Measurements from ENCODE around the gene TUBE1.
"Not testable (repeated sequence)": the region's sequence is repeated elsewhere in the genome, so short reads cannot be mapped to it uniquely, and the experiment has no call there.

TUBE1 gene

GRCh38 chr6:112113918-112114317 is 26.6 kb upstream of the TUBE1 start:
- Histone ChIP-seq H3K4me3 (no peak overlapping the region), H3K9ac (no peak overlapping the region), H3K36me3 (no peaks in the 10 kb centered on the region), H3K9me3 (replicated peaks in 1 of 11) (no peaks in the 10 kb centered on the region), H3K4me2 (no peak overlapping the region), H3K27ac (no peak overlapping the region), H4K20me1 (no peaks in the 10 kb centered on the region), H3K27me3 (peaks cover 0 to 11% (median 0%) of the 10 kb centered on the region in 11 experiments; a peak in 1 of 22 replicates), H3K4me1 (peaks cover 0 to 13% (median 3%) of the 10 kb centered on the region in 10 experiments; a peak in 10 of 20 replicates)
- no peak for TF ChIP-seq Cebpa-rat (IDR thresholded peaks at IDR 0.05)

DNA sequence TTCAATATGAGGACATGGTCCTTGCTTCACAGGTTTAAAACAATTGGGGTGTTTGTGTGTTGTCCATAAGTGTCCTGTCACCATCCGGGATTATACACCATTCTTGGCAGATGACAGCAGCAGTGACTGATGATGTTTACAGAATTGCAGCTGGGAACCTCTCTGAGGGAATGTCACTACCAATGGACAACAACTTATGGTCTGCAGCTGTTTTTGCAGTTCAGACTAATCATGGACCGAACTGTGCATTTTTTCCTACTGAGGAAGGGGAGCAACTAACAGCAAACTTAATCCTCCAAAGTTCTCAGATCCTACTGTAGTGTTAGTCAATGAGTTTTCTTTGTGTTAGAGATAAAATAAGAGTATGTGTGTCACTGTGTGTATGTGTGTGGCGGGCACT is 26.1 kb upstream of the TUBE1 start:
- H3K27ac ChIP-seq: no peak overlapping the region
- TF ChIP-seq Cebpa-rat (IDR thresholded peaks at IDR 0.05): no peak

DNA sequence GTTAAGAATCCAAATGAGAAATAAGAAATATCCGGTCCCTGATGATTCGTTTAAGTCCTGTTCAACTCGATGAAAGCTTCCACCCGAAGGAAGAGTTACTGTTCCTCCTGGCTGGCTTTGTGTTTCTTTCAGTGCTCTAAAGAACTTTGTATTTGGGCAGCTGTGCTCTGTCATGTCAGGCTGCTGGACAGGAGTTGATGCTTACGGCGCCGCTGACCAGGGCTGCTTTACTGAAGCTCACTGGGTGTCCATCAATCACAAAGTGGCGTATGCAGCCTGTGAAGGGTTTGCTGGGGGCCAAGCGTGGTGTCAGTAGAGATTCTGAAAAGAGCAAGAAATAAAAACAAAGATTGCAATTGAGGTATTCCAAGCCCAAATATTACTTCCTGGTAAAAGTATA is 22.0 kb upstream of the TUBE1 start:
- no peaks in the 10 kb centered on the region for H4K20me1 ChIP-seq
- H3K9ac ChIP-seq: no peak overlapping the region
- peaks cover 0 to 6% (median 0%) of the 10 kb centered on the region in 11 experiments; a peak in 1 of 22 replicates for H3K9me3 ChIP-seq (replicated peaks in 1 of 11)
- TF ChIP-seq Cebpa-rat (IDR thresholded peaks at IDR 0.05): no peak
- H3K27ac ChIP-seq: no peak overlapping the region
- no peaks in the 10 kb centered on the region for H3K4me1 ChIP-seq
- H3K4me2 ChIP-seq: no peak overlapping the region
- no peaks in the 10 kb centered on the region for H3K27me3 ChIP-seq
- no peaks in the 10 kb centered on the region for H3K36me3 ChIP-seq
- H3K4me3 ChIP-seq: no peak overlapping the region

More for the DNA sequence above, 26.1 kb upstream of the TUBE1 start:
- Histone ChIP-seq H3K4me1 (peaks cover 0 to 13% (median 3%) of the 10 kb centered on the region in 10 experiments; a peak in 10 of 20 replicates), H3K4me3 (no peak overlapping the region), H3K9me3 (replicated peaks in 1 of 11) (no peaks in the 10 kb centered on the region), H3K9ac (no peak overlapping the region), H3K4me2 (no peak overlapping the region), H3K36me3 (no peaks in the 10 kb centered on the region), H3K27me3 (peaks cover 0 to 11% (median 0%) of the 10 kb centered on the region in 11 experiments; a peak in 1 of 22 replicates), H4K20me1 (no peaks in the 10 kb centered on the region)

- no peak for TF ChIP-seq Cebpa-rat (IDR thresholded peaks at IDR 0.05)
- no peaks in the 10 kb centered on the region for H3K4me1 ChIP-seq
- H3K36me3 ChIP-seq: peaks cover 0 to 5% (median 0%) of the 10 kb centered on the region in 11 experiments; a peak in 1 of 22 replicates
- no peak overlapping the region for H3K4me2 ChIP-seq
- H3K4me3 ChIP-seq: no peak overlapping the region
- no peaks in the 10 kb centered on the region for H4K20me1 ChIP-seq
- peaks cover 0 to 6% (median 0%) of the 10 kb centered on the region in 11 experiments; a peak in 1 of 22 replicates for H3K9me3 ChIP-seq (replicated peaks in 1 of 11)
- H3K9ac ChIP-seq: no peak overlapping the region
- H3K27ac ChIP-seq: no peak overlapping the region
- H3K27me3 ChIP-seq: no peaks in the 10 kb centered on the region
Measured at GRCh38 chr6:112106562-112106961, 19.3 kb upstream of the TUBE1 start.

DNA sequence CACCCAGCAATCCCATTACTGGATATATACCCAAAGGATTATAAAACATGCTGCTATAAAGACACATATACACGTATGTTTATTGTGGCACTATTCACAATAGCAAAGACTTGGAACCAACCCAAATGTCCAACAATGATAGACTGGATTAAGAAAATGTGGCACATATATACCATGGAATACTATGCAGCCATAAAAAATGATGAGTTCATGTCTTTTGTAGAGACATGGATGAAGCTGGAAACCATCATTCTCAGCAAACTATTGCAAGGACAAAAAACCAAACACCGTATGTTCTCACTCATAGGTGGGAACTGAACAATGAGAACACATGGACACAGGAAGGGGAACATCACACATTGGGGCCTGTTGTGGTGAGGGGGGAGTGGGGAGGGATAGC is 18.7 kb upstream of the TUBE1 start:
- not testable (repeated sequence) for H3K4me2 ChIP-seq; H3K36me3 ChIP-seq; H3K27me3 ChIP-seq; H3K9me3 ChIP-seq (replicated peaks in 1 of 11); H3K4me3 ChIP-seq; H4K20me1 ChIP-seq; H3K4me1 ChIP-seq; H3K9ac ChIP-seq; H3K27ac ChIP-seq

GRCh38 chr6:112100561-112100960 is 13.3 kb upstream of the TUBE1 start:
- no peak overlapping the region for H3K9ac ChIP-seq
- no peak overlapping the region for H3K27ac ChIP-seq
- peaks cover 0 to 6% (median 0%) of the 10 kb centered on the region in 11 experiments; a peak in 1 of 22 replicates for H3K9me3 ChIP-seq (replicated peaks in 1 of 11)
- H3K4me2 ChIP-seq: no peak overlapping the region
- H3K4me1 ChIP-seq: no peaks in the 10 kb centered on the region
- no peak overlapping the region for H3K4me3 ChIP-seq
- TF ChIP-seq Cebpa-rat (IDR thresholded peaks at IDR 0.05): no peak
- no peaks in the 10 kb centered on the region for H4K20me1 ChIP-seq
- peaks cover 0 to 17% (median 0%) of the 10 kb centered on the region in 11 experiments; a peak in 3 of 22 replicates for H3K36me3 ChIP-seq
- H3K27me3 ChIP-seq: no peaks in the 10 kb centered on the region

DNA sequence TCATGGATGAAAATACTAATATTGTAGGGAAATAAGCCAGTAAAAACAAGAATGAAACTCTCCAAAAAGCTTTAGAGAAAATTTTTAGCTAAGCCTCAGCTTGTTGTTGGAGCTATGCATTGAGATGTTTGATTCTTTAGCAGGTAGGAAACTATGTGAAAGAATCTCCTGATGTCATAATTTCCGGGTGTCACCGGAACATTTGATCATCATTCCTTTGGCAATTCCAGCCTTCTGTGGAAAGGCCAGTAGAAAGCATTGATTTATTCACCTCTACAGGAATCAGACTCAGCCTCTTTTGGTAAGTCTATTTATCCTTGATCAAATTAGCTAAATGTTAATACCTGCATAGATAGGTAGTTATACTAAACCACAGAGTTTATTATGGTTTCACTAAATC is 9.6 kb upstream of the TUBE1 start:
- no peak overlapping the region for H3K9ac ChIP-seq
- H4K20me1 ChIP-seq: no peaks in the 10 kb centered on the region
- H3K9me3 ChIP-seq (replicated peaks in 1 of 11): no peaks in the 10 kb centered on the region
- no peak overlapping the region for H3K4me3 ChIP-seq
- H3K36me3 ChIP-seq: peaks cover 0 to 13% (median 0%) of the 10 kb centered on the region in 11 experiments; a peak in 2 of 22 replicates
- H3K27me3 ChIP-seq: no peaks in the 10 kb centered on the region
- H3K4me2 ChIP-seq: no peak overlapping the region
- no peak overlapping the region for H3K27ac ChIP-seq
- no peaks in the 10 kb centered on the region for H3K4me1 ChIP-seq
- TF ChIP-seq Cebpa-rat (IDR thresholded peaks at IDR 0.05): no peak

GRCh38 chr6:112087916-112088315 is 634 bp upstream of the TUBE1 start:
- Histone ChIP-seq H3K9me3 (replicated peaks in 1 of 11) (no peaks in the 10 kb centered on the region), H3K27me3 (no peaks in the 10 kb centered on the region), H3K4me2 (peak overlapping the region; percentile 65 to 93 (median 85)), H3K4me3 (peak overlapping the region; percentile 74 to 91 (median 83)), H3K9ac (peak overlapping the region; percentile 72 to 88 (median 83)), H4K20me1 (no peaks in the 10 kb centered on the region), H3K36me3 (peaks cover 0 to 24% (median 14%) of the 10 kb centered on the region in 11 experiments; a peak in 8 of 22 replicates), H3K4me1 (peaks cover 5 to 17% (median 13%) of the 10 kb centered on the region in 10 experiments; a peak in 19 of 20 replicates), H3K27ac (peak overlapping the region in 8 of 11 experiments; percentile 62 to 79 (median 74); a peak in 12 of 22 replicates)
- no peak for TF ChIP-seq Cebpa-rat (IDR thresholded peaks at IDR 0.05)

DNA sequence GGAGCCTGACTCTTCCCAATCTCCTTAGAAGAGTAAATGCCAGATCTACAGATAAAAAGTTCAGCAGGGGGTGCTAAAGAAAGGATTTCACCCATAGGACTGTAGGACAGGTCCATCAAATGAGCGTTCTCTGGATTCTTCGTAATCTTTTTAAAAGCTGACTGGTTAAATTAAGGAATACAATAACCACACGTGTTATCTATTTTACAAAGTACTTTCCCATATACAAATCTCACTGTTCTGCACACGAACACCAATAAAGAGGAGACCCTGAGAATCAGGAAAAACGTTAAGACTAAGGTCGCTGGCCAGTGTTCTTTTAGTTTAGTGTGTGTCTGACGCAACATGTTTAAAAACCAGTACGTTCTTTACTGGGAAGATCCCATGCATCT is 542 bp downstream of the TUBE1 start:
- H4K20me1 ChIP-seq: no peaks in the 10 kb centered on the region
- H3K4me2 ChIP-seq: peak overlapping the region; percentile 43 to 89 (median 67)
- peak overlapping the region; percentile 57 to 79 (median 74); a peak in 21 of 22 replicates for H3K27ac ChIP-seq
- H3K9ac ChIP-seq: peak overlapping the region; percentile 72 to 88 (median 83)
- TF ChIP-seq Cebpa-rat (IDR thresholded peaks at IDR 0.05): no peak
- peak overlapping the region; percentile 74 to 91 (median 83) for H3K4me3 ChIP-seq
- H3K36me3 ChIP-seq: peaks cover 0 to 30% (median 14%) of the 10 kb centered on the region in 11 experiments; a peak in 8 of 22 replicates
- H3K4me1 ChIP-seq: peaks cover 5 to 17% (median 13%) of the 10 kb centered on the region in 10 experiments; a peak in 19 of 20 replicates
- H3K27me3 ChIP-seq: no peaks in the 10 kb centered on the region
- H3K9me3 ChIP-seq (replicated peaks in 1 of 11): no peaks in the 10 kb centered on the region

Data from BLaER1 treated with 17β-estradiol and CSF1 and Interleukin-3, amounts not matched to agents 10 nM and 100 nM (cell line).